Common myeloid progenitor, CD34-positive (primary cell): ENCODE results near the gene ARL4A.

ENCODE experiments used
- CTCF ChIA-PET: fragments of 350-600 bp; sonication (Branson Sonifier 250); formaldehyde crosslinking; loops from one replicate; lab custom pipeline; 2021; ENCODE audit warnings: antibody characterized with exemption; lab: Charles Lee
- POLR2A ChIA-PET: fragments of 350-600 bp; sonication (Branson Sonifier 250); formaldehyde crosslinking; loops from one replicate; lab custom pipeline; 2021; ENCODE audit warnings: antibody characterized with exemption; lab: Charles Lee
- DNase-seq, 3 donors: peaks; one replicate each; pipeline versions ENCODE4 v3.0.0 to v3.0.0-alpha.2; 2013
- H3K27ac ChIP-seq, 2 experiments: 1 replicate in 1 of 2; 2 replicates in 1 of 2; pipeline ENCODE4 v1.7.0; 2013; ENCODE audit warnings: inconsistent platforms in 2 of 2, low read length in 2 of 2, mild to moderate bottlenecking in 2 of 2, low read depth in 1 of 2, moderate library complexity in 1 of 2; ENCODE audit not compliant: severe bottlenecking in 2 of 2, insufficient read depth in 1 of 2, poor library complexity in 1 of 2
- H3K27me3 ChIP-seq, 5 experiments: replicated peaks in 2 of 5; 1 replicate in 3 of 5; 2 replicates in 2 of 5; pipeline versions ENCODE4 v1.6.1 to v1.7.0; 2013; ENCODE audit warnings: low read length in 4 of 5, mild to moderate bottlenecking in 2 of 5, moderate library complexity in 2 of 5, inconsistent platforms in 1 of 5; ENCODE audit not compliant: insufficient read depth in 5 of 5, control insufficient read depth in 4 of 5
- H3K36me3 ChIP-seq, 4 experiments: 1 replicate in 2 of 4; 2 replicates in 2 of 4; pipeline versions ENCODE4 v1.6.1 to v1.7.0; 2013; ENCODE audit warnings: low read length in 3 of 4, control low read depth in 1 of 4, mild to moderate bottlenecking in 1 of 4; ENCODE audit not compliant: control insufficient read depth in 4 of 4, insufficient read depth in 4 of 4
- H3K4me1 ChIP-seq, 4 experiments: 1 replicate in 3 of 4; 2 replicates in 1 of 4; pipeline versions ENCODE4 v1.6.1 to v1.7.1; 2013; ENCODE audit warnings: low read length in 3 of 4, mild to moderate bottlenecking in 3 of 4, control low read depth in 1 of 4, inconsistent platforms in 1 of 4, moderate library complexity in 1 of 4; ENCODE audit not compliant: control insufficient read depth in 4 of 4, insufficient read depth in 4 of 4; ENCODE audit errors: control extremely low read depth in 1 of 4
- H3K4me3 ChIP-seq, 7 experiments: 1 replicate in 4 of 7; 2 replicates in 3 of 7; pipeline versions ENCODE4 v1.5.1 to v1.7.0; 2013; ENCODE audit warnings: mild to moderate bottlenecking in 7 of 7, low read length in 6 of 7, moderate library complexity in 6 of 7, inconsistent platforms in 2 of 7, low read depth in 2 of 7, control low read depth in 1 of 7; ENCODE audit not compliant: insufficient read depth in 4 of 7, control insufficient read depth in 1 of 7; ENCODE audit errors: extremely low read depth in 1 of 7
- H3K9me3 ChIP-seq, 5 experiments: 1 replicate in 4 of 5; 2 replicates in 1 of 5; pipeline versions ENCODE4 v1.6.1 to v1.7.1; 2013; ENCODE audit warnings: low read length in 4 of 5, mild to moderate bottlenecking in 2 of 5, inconsistent platforms in 1 of 5, low read depth in 1 of 5, moderate library complexity in 1 of 5; ENCODE audit not compliant: control insufficient read depth in 4 of 5, insufficient read depth in 2 of 5; ENCODE audit errors: control extremely low read depth in 1 of 5
- WGBS: methylation state at CpG from one replicate; pipeline ENCODE4 v1.1.5; 2013; ENCODE audit not compliant: insufficient coverage; 5-methylcytosine and 5-hydroxymethylcytosine counted together

Gene ARL4A

GRCh38 chr7:12709726-12710502 lies 22.5 kb downstream of the ARL4A start:
- no peaks in the 10 kb centered on the region for H3K4me1 ChIP-seq
- POLR2A ChIA-PET = interaction anchor here (0.7 kb wide), 1 partner anchor 23 kb away, joined by 3 read pairs; no protein-coding TSS in a partner anchor

GRCh38 chr7:12711124-12711523 lies 23.7 kb downstream of the ARL4A start:
- ChIA-PET POLR2A (no interaction called here), CTCF (interaction anchor here (1.4 kb wide), 1 partner anchor 8 kb away, joined by 4 read pairs; no protein-coding TSS in a partner anchor)
- DNase-seq = no peak
- peaks cover 3 to 11% (median 10%) of the 10 kb centered on the region in 4 experiments for H3K4me1 ChIP-seq
- H3K36me3 ChIP-seq = no peaks in the 10 kb centered on the region
- H3K27me3 ChIP-seq = no peaks in the 10 kb centered on the region
- H3K27ac ChIP-seq = no peak overlapping the region
- no peak overlapping the region for H3K4me3 ChIP-seq
- no peaks in the 10 kb centered on the region for H3K9me3 ChIP-seq
- 98% methylated on average over 8 of the region's 11 CpGs for WGBS

More at GRCh38 chr7:12709726-12710502, 22.5 kb downstream of the ARL4A start:
- no CpG with 5 or more reads among the region's 2 CpGs for WGBS
- Histone ChIP-seq H3K27me3 (no peaks in the 10 kb centered on the region), H3K36me3 (no peaks in the 10 kb centered on the region), H3K4me3 (no peak overlapping the region), H3K27ac (no peak overlapping the region), H3K9me3 (no peaks in the 10 kb centered on the region)
- CTCF ChIA-PET = interaction anchor here (1.4 kb wide), 1 partner anchor 10 kb away, joined by 4 read pairs; no protein-coding TSS in a partner anchor
- no peak for DNase-seq

GRCh38 chr7:12712236-12712635 lies 24.8 kb downstream of the ARL4A start:
- Histone ChIP-seq H3K9me3 (no peaks in the 10 kb centered on the region), H3K4me3 (no peak overlapping the region), H3K27me3 (no peaks in the 10 kb centered on the region), H3K27ac (peak overlapping the region in 1 of 2 experiments; percentile 40), H3K36me3 (no peaks in the 10 kb centered on the region), H3K4me1 (peaks cover 3 to 18% (median 16%) of the 10 kb centered on the region in 4 experiments)
- CTCF ChIA-PET = interaction anchor here (1.5 kb wide), 1 partner anchor 22 kb away, joined by 4 read pairs; no protein-coding TSS in a partner anchor
- 93% methylated on average over 2 of the region's 2 CpGs for WGBS
- DNase-seq = no peak
- POLR2A ChIA-PET = no interaction called here

DNA sequence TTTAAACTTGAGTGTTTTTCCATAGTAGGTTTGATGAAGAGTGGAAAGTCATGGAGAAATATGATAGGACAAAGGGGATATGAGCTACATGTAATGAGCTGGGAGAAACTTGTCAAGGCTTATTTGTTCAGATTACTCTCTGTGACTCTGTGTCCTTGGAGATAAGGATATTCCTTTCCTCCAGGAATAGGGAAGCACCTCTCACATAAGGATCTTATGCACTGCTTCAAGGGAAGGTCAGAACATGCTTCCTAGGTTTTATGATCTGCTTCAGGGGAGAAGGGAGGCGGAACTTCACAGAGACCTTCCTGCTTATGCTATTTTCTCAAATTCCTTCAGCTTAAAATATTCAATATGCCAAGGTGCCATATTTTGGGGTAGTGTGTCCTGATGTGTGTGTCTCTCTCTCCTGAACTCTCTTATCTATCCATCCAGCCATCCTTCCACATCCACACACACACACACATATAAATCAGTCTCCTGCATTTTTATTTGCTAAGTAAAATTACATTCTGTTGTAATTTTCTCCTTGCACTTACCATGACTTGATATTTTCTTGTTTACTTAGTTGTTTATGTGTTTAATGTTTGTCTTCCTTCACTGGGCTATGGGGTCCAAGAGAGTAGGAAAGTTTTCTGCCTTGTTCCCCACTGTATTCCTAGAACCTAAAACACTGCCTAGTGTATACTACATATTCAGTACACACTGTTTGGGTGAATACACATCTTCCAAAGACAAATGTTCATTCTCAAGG lies 26.4 kb downstream of the ARL4A start:
- Histone ChIP-seq H3K36me3 (no peaks in the 10 kb centered on the region), H3K9me3 (no peaks in the 10 kb centered on the region), H3K4me1 (peaks cover 3 to 23% (median 16%) of the 10 kb centered on the region in 4 experiments), H3K4me3 (no peak overlapping the region), H3K27me3 (no peaks in the 10 kb centered on the region), H3K27ac (peak overlapping the region in 1 of 2 experiments; percentile 75)
- DNase-seq = no peak
- WGBS = no CpG with 5 or more reads among the region's 1 CpG
- CTCF ChIA-PET = interaction anchor here (1.0 kb wide), 1 partner anchor 551 kb away, joined by 3 read pairs; no protein-coding TSS in a partner anchor
- POLR2A ChIA-PET = no interaction called here

DNA sequence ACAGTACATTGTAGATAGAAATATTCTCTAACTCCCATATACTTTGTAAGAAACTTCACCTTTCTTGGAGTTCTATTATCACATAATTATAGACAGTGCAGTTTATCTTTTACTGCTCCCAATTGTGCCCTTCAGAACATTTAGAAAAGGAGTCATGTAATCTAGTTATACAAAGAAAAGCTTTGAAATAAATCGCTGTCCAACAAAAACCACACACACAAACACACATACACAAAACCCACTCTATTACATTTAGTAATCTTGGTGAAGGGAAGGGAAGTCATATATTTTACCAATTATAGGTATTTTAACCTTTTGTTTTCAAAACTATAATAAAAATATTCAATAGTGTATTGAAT lies 26.9 kb downstream of the ARL4A start:
- POLR2A ChIA-PET = no interaction called here
- WGBS = no CpG with 5 or more reads among the region's 1 CpG
- CTCF ChIA-PET = interaction anchor here (1.0 kb wide), 1 partner anchor 551 kb away, joined by 3 read pairs; no protein-coding TSS in a partner anchor

GRCh38 chr7:12715372-12716133 lies 28.1 kb downstream of the ARL4A start:
- peak; percentile 49 to 78 (median 75) for DNase-seq
- no peaks in the 10 kb centered on the region for H3K36me3 ChIP-seq
- POLR2A ChIA-PET = interaction anchor here (1.2 kb wide), 1 partner anchor 13 kb away, joined by 3 read pairs; no protein-coding TSS in a partner anchor
- H3K9me3 ChIP-seq = no peaks in the 10 kb centered on the region
- WGBS = 20% methylated on average over 10 of the region's 12 CpGs
- CTCF ChIA-PET = interaction anchor here (0.5 to 2.3 kb wide), 6 partner anchors 12 to 28 kb away, joined by 3 to 11 read pairs (median 4); partner anchors contain the start of gene ARL4A
- H3K27ac ChIP-seq = peak overlapping the region; percentile 42 to 75
- peaks cover 5 to 39% (median 25%) of the 10 kb centered on the region in 4 experiments for H3K4me1 ChIP-seq
- H3K27me3 ChIP-seq = no peaks in the 10 kb centered on the region
- H3K4me3 ChIP-seq = peak overlapping the region in 4 of 7 experiments; percentile 17 to 67 (median 50)

More for the DNA sequence above, 26.9 kb downstream of the ARL4A start:
- Histone ChIP-seq H3K9me3 (no peaks in the 10 kb centered on the region), H3K4me1 (peaks cover 4 to 28% (median 19%) of the 10 kb centered on the region in 4 experiments), H3K36me3 (no peaks in the 10 kb centered on the region), H3K27me3 (no peaks in the 10 kb centered on the region), H3K4me3 (no peak overlapping the region), H3K27ac (peak overlapping the region in 1 of 2 experiments; percentile 75)
- no peak for DNase-seq
